ACC112 (cell line): Measurements from ENCODE around the gene CDK2AP2.
"Not testable (repeated sequence)": the region's sequence is repeated elsewhere in the genome, so short reads cannot be mapped to it uniquely, and the experiment has no call there.

ENCODE experiments used
- H2AFZ ChIP-seq: fragments of 200-600 bp; sonication (generic); one replicate; pipeline ENCODE4 v1.6.0; 2017; ENCODE audit warnings: antibody characterized with exemption, low read length; ENCODE audit not compliant: unreplicated experiment
- H3K27ac ChIP-seq: fragments of 200-600 bp; sonication (generic); 2 replicates; pipeline ENCODE4 v1.5.1; 2014; ENCODE audit warnings: low read depth, mild to moderate bottlenecking, antibody characterized with exemption, low read length, moderate library complexity
- H3K27me3 ChIP-seq: fragments of 200-600 bp; sonication (generic); 2 replicates; pipeline ENCODE4 v1.6.1; 2014; ENCODE audit warnings: mild to moderate bottlenecking, antibody characterized with exemption, low read length, moderate library complexity, mixed read lengths; ENCODE audit not compliant: insufficient read depth
- H3K36me3 ChIP-seq: fragments of 200-600 bp; sonication (generic); 2 replicates; pipeline ENCODE4 v1.6.1; 2016; ENCODE audit warnings: mild to moderate bottlenecking, antibody characterized with exemption, low read length, moderate library complexity, mixed read lengths; ENCODE audit not compliant: insufficient read depth
- H3K4me1 ChIP-seq: fragments of 200-600 bp; sonication (generic); one replicate; pipeline ENCODE4 v1.6.1; 2016; ENCODE audit warnings: low read length, mixed read lengths; ENCODE audit not compliant: insufficient read depth, unreplicated experiment, control insufficient read depth
- H3K4me3 ChIP-seq: fragments of 200-600 bp; sonication (generic); 2 replicates; pipeline ENCODE4 v1.5.1; 2014; ENCODE audit warnings: mild to moderate bottlenecking, low read depth, low read length
- H3K79me2 ChIP-seq: fragments of 200-600 bp; sonication (generic); one replicate; pipeline ENCODE4 v1.6.0; 2016; ENCODE audit warnings: low read length; ENCODE audit not compliant: control insufficient read depth, unreplicated experiment, insufficient read depth

CDK2AP2 gene

DNA sequence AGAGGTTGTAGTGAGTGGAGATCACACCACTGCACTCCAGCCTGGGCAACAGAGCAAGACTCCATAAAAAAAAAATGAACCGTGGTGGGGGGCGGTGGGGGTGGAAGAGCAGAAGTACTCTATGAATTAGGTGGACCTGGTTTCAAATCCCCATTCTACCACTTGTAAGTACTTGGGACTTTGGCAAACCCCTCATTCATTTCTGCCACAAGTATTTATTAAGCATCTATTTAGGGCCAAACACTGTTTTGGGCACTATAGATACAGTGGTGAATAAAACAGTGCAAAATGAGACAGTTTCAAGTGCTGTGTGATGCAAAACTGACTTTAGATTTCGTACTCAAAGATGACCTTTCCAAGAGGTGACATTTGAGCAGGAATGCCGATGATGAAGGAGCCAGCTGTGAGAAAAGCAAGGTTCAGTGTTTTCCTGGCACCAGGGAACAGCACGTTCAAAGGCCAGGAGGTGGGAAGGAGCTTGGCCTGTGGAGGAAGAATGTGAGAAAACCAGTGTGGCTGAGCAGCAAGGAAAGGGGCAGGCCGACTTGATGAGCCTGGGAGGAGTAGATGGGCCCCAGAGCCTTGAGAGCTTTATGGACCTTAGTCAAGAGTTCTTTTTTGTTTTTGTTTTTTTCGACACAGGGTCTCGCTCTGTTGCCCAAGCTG, 37.5 kb downstream of the CDK2AP2 start:
- no peak overlapping the region for H3K4me3 ChIP-seq
- H3K36me3 ChIP-seq: no peaks in the 10 kb centered on the region
- no peak overlapping the region for H3K27ac ChIP-seq
- no peaks in the 10 kb centered on the region for H3K27me3 ChIP-seq
- no peak overlapping the region for H2AFZ ChIP-seq
- H3K4me1 ChIP-seq: peaks cover 9% of the 10 kb centered on the region
- peaks cover 6% of the 10 kb centered on the region for H3K79me2 ChIP-seq

DNA sequence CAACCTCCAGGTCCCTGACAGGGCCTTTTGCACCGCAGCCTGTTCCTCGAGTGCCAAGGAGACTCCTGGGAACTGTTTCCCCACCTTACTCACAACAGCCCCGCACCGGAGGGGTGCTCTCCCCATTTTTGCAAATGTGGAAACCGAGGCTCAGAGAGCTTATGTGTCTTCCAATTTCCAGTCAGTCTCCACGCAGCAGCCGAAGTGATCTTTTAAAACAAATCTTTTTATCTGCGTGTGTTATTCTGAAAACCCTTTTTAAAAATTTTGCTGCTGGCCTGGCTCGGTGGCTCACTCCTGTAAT, 38.5 kb downstream of the CDK2AP2 start:
- no peaks in the 10 kb centered on the region for H3K27me3 ChIP-seq
- peaks cover 6% of the 10 kb centered on the region for H3K79me2 ChIP-seq
- peaks cover 9% of the 10 kb centered on the region for H3K4me1 ChIP-seq
- H3K36me3 ChIP-seq: no peaks in the 10 kb centered on the region
- peak overlapping the region; percentile 90 for H3K4me3 ChIP-seq
- peak overlapping the region; percentile 94 for H2AFZ ChIP-seq
- no peak overlapping the region for H3K27ac ChIP-seq

DNA sequence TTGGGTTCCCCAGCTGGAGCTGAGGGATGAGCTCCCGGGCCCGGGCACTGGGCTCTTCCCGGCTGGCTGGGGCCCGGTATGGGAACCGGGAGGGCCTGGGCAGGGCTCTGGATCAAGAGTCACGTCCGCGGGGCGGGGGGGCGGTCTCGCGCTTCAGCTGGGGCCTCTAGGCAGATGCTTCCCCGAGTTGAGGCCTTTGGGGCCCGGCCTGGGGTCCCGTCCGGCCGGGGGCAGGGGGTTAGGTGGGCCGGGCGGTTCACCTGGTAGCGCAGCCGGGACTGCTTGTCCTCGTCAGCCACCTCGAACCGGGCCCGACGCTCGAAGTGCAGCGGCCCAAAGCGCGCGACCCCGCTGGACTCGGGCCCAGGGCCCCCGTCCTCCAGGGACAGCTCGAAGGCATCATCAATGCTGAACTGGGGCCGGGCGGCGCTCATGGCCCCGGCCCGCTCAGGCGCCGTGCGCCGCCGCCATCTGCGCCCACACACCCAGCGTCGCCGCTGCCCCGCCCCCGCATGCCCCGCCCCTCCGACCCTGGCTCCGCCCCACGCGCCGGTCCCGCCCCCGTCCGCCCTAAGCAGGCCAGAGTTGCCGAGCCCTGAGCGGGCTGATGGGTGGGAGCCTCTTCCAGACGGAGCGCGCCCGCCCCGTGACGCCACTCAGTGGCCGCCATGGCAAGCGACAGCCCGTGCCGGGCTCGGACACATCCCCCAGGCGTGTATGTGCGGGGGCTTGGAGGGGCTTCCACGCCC, 39.0 kb downstream of the CDK2AP2 start, which contains the start of gene TMEM134:
TSS of gene TMEM134 (minus strand) at position 493 of the 749 bp plus-strand sequence. CDS start at position 434, 59 bp downstream.
- Histone ChIP-seq H3K79me2 (peaks cover 6% of the 10 kb centered on the region), H3K4me3 (peak within 1 kb of the TSS; percentile 90), H3K4me1 (peaks cover 9% of the 10 kb centered on the region), H3K27me3 (no peaks in the 10 kb centered on the region), H2AFZ (peak within 1 kb of the TSS; percentile 94), H3K36me3 (no peaks in the 10 kb centered on the region), H3K27ac (peak within 1 kb of the TSS; percentile 48; the same call in 1 of the 2 replicates)

DNA sequence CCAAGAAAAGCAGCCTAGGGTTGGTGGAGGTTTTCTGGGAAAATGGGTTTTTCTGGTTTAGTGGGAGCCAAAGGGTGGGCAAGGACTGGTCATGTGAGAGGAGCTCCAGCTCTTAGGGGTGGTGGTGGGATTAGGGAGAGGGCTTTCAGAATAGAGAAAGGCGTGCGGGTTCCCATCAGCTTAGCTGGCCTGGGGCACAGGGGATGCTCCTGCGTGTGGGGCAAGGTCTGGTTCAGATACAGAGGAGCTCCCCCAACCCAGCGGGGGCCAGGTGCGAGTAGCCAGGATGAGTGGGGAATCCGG, 39.6 kb downstream of the CDK2AP2 start:
- peaks cover 12% of the 10 kb centered on the region for H3K4me1 ChIP-seq
- H3K4me3 ChIP-seq: peak overlapping the region; percentile 90
- peaks cover 6% of the 10 kb centered on the region for H3K79me2 ChIP-seq
- H2AFZ ChIP-seq: peak overlapping the region; percentile 80
- peak overlapping the region; percentile 48; the same call in 1 of the 2 replicates for H3K27ac ChIP-seq
- H3K36me3 ChIP-seq: no peaks in the 10 kb centered on the region
- no peaks in the 10 kb centered on the region for H3K27me3 ChIP-seq

DNA sequence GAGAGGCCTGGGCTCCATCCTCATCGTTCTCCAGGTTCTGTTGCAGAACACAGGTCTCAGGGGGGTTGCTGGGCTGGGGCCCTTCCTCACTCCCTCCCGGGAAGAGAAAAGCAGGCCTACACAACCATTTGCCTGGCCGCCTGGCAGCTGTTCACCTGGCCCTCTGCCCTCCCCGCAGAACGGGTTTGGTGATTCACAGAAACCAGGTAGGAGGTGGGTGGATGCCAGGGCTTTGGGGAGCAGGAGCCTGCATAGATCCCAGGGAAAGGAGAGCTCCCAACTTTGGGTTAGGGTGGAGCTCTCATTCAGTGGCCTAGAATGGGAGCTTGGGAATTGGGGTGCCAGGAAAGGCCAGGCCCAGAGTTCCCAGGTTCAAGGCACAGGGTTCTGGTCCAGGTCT, 39.9 kb downstream of the CDK2AP2 start:
- Histone ChIP-seq H3K27me3 (no peaks in the 10 kb centered on the region), H3K36me3 (no peaks in the 10 kb centered on the region), H3K4me3 (peak overlapping the region; percentile 90), H3K79me2 (peaks cover 6% of the 10 kb centered on the region), H3K27ac (no peak overlapping the region), H2AFZ (no peak overlapping the region), H3K4me1 (peaks cover 12% of the 10 kb centered on the region)

DNA sequence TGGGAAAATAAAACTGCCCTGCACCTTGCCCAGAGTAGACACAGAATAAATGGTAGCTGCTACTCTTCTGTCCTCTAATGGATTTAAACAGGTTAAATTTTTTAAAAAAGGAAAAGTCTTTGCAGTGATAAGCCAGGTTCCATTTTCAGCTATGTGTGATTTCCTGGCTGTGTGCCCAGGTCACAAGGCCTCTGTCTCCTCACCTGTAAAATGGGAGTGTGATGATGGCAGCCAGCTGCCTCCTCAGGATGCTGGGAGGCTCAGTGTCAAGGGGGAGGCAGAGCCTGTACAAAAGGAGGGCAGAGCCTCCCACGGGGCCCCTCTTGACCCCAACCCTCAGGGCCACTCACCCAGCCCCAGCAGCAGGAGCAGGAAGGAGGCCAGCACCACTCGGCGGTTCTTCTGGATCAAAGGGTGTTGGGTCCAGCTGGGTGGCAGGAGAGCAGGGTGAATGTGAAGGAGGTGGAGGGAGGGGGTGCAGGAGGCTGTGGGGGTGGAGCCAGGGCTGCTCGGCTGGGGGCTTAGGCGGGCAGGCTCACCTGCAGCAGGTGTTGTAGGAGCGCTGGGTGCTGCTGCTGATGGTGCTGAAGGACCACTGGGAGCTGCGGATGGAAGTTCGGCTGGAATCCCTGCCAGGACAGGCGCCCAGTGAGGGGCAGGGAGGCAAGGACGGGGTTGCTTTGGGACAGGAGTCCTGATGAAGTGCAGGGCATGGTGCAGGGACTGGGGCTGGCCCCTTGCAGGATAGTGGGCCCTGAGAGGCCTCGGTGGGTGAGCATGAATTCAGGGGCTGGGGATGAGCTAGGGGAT, 40.8 kb downstream of the CDK2AP2 start:
- Histone ChIP-seq H3K79me2 (peaks cover 6% of the 10 kb centered on the region), H3K36me3 (no peaks in the 10 kb centered on the region), H3K4me3 (peak overlapping the region; percentile 90; the same call in 1 of the 2 replicates), H3K27ac (no peak overlapping the region), H2AFZ (no peak overlapping the region), H3K27me3 (no peaks in the 10 kb centered on the region), H3K4me1 (peaks cover 12% of the 10 kb centered on the region)

DNA sequence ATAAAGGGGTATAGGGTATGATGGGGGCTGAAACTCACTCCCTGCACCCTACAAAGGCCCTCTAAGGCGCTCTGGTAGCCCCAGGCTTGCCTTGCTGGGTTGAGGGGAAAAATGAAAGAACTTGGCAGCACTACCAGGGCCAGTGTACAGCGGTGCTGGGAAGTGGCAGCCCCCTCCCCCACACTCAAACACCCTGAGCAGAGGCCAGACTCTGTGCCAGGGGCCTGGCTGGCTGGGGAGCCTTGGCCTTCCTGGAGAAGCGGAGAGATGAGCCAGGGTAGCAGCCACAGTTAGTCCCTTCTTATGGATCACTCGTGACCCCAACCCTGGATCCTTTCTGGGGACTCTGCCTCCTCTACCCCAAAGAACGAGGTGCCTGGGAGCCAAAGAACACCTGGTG, 41.6 kb downstream of the CDK2AP2 start:
- Histone ChIP-seq H3K36me3 (no peaks in the 10 kb centered on the region), H3K27ac (no peak overlapping the region), H3K27me3 (no peaks in the 10 kb centered on the region), H3K4me3 (no peak overlapping the region), H3K4me1 (peaks cover 12% of the 10 kb centered on the region), H3K79me2 (peaks cover 6% of the 10 kb centered on the region), H2AFZ (no peak overlapping the region)

DNA sequence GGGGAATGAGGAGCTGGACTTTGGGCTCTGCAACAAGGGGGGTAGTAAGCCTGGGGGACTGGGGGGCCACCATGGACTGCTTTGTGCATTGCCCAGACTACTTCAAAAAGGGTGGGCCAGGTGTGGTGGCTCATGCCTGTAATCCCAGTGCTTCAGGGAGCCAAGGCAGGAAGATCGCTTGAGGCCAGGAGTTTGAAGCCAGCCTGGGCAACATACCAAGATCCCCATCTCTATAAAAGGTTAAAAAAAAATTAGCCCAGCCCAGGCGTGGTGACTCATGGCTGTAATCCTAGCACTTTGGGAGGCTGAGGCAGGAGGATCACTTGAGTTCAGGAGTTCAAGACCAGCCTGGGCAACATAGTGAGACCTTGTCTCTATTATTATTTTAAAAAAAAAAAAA, 42.4 kb downstream of the CDK2AP2 start:
- not testable (repeated sequence) for H2AFZ ChIP-seq, H3K27me3 ChIP-seq, H3K79me2 ChIP-seq, H3K36me3 ChIP-seq, H3K27ac ChIP-seq
- Histone ChIP-seq H3K4me3 (0 out of 2 replicates have a peak overlapping the region, but pooled peaks have one; percentile 76), H3K4me1 (peaks cover 12% of the 10 kb centered on the region)

DNA sequence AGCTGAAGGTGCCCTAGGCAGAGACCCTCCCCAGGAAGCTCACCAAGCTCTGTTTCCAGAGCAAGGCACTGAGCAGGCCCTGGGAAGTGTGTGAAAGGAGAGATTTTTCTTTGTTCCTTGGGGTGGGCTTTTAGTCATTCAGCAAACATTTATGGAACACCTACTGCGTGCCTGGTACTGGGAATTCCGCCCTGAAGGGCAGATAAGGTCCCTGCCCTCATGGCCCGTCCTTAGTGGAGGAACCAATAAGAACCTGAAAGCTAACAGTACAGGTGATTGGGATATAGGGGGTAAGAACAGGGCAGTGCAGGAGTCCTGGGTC, 42.8 kb downstream of the CDK2AP2 start:
- H2AFZ ChIP-seq: no peak overlapping the region
- H3K79me2 ChIP-seq: peaks cover 6% of the 10 kb centered on the region
- H3K27ac ChIP-seq: peak overlapping the region; percentile 16; the same call in 1 of the 2 replicates
- no peaks in the 10 kb centered on the region for H3K36me3 ChIP-seq
- peak overlapping the region; percentile 76 for H3K4me3 ChIP-seq
- H3K27me3 ChIP-seq: no peaks in the 10 kb centered on the region
- H3K4me1 ChIP-seq: peaks cover 12% of the 10 kb centered on the region

DNA sequence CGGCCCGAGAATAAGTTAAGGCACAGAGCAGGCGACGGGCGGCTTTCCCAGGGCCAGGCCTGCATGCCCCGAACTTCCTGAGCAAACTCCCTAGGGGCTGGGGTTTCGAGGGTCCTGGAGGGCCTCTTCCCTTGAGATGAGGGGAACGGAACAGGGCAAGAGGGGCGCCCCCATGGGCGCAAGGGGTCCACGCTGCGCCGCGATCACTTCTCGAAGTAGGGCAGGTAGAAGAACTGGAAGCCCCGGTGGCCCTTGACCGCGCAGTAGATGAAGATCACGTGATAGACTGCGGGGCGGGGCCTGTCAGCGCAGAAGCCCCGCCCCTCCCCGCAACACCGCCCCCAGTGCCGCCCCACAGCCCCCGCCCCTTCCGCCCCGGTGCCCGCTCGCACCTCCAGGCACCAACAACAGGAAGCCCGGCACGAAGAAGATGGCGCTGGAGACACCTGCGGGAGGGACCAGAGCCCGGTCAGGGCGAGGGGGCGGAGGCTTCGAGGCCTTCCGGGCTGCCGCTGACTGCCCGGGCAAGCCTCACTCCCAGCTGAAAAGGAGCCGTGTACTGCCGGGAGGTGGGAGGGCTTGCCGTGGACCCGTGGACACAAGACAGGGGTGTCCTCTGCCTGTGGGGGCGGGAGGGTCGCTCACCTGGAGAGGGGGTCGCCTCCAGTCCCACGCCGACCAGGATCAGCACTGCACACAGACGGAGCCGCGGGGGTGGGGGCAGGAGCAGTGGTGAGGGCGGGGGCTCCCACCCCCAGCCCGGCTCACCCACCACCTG, 43.4 kb downstream of the CDK2AP2 start:
- Histone ChIP-seq H2AFZ (no peak overlapping the region), H3K4me3 (peak overlapping the region; percentile 76), H3K36me3 (no peaks in the 10 kb centered on the region), H3K27me3 (no peaks in the 10 kb centered on the region), H3K4me1 (peaks cover 12% of the 10 kb centered on the region), H3K27ac (peak overlapping the region; percentile 62), H3K79me2 (peaks cover 6% of the 10 kb centered on the region)
